ENCODE results near the gene NSUN7.
"Not testable (repeated sequence)": the region's sequence is repeated elsewhere in the genome, so short reads cannot be mapped to it uniquely, and the experiment has no call there.

The NSUN7 gene

GRCh38 chr4:40737879-40738278, 11.9 kb upstream of the NSUN7 start:
- DNase-seq, result no peak

- no peak for DNase-seq
Measured at GRCh38 chr4:40739347-40739746, 10.4 kb upstream of the NSUN7 start.

- no peak for DNase-seq
Measured at GRCh38 chr4:40744218-40744617, 5.5 kb upstream of the NSUN7 start.

GRCh38 chr4:40745285-40745984, 4.3 kb upstream of the NSUN7 start:
- DNase-seq, result no peak

- no peak for DNase-seq
Measured at GRCh38 chr4:40747207-40747835, 2.4 kb upstream of the NSUN7 start.

GRCh38 chr4:40750461-40751258, 905 bp downstream of the NSUN7 start:
- no peak for DNase-seq

GRCh38 chr4:40755616-40756015, 5.9 kb downstream of the NSUN7 start:
- DNase-seq, result no peak

- no peak for DNase-seq
Measured at GRCh38 chr4:40763228-40763716, 13.5 kb downstream of the NSUN7 start.

GRCh38 chr4:40769266-40769665, 19.5 kb downstream of the NSUN7 start:
- no peak for DNase-seq

GRCh38 chr4:40778090-40778489, 28.3 kb downstream of the NSUN7 start:
- no peak for DNase-seq

- no peak for DNase-seq
Measured at GRCh38 chr4:40782876-40783275, 33.1 kb downstream of the NSUN7 start.

- no peak for DNase-seq
Measured at GRCh38 chr4:40785727-40786126, 36.0 kb downstream of the NSUN7 start.

- DNase-seq, result no peak
Measured at GRCh38 chr4:40788331-40788730, 38.6 kb downstream of the NSUN7 start.

- no peak for DNase-seq
Measured at GRCh38 chr4:40789031-40789430, 39.3 kb downstream of the NSUN7 start.

GRCh38 chr4:40789771-40790170, 40.0 kb downstream of the NSUN7 start:
- DNase-seq, result no peak

- no peak for DNase-seq
Measured at GRCh38 chr4:40800064-40800463, 50.3 kb downstream of the NSUN7 start.

GRCh38 chr4:40804598-40804997, 54.8 kb downstream of the NSUN7 start:
- no peak for DNase-seq

- no peak for DNase-seq
Measured at GRCh38 chr4:40808926-40809457, 59.2 kb downstream of the NSUN7 start.

GRCh38 chr4:40811956-40812355, 62.2 kb downstream of the NSUN7 start:
- no peak for DNase-seq

GRCh38 chr4:40812386-40812785, 62.6 kb downstream of the NSUN7 start:
- no peak for DNase-seq

GRCh38 chr4:40812856-40813255, 63.1 kb downstream of the NSUN7 start:
- no peak for DNase-seq

GRCh38 chr4:40817157-40817556, 67.4 kb downstream of the NSUN7 start:
- DNase-seq, result not testable (repeated sequence)

- no peak for DNase-seq
Measured at GRCh38 chr4:40820101-40820500, 70.3 kb downstream of the NSUN7 start.

Measured in CD4-positive, alpha-beta T cell treated with Interleukin-12 subunit alpha and Interleukin-12 subunit beta, for 1 hour (primary cell).